ENCODE measurements around the gene LMO7. TPM values are rescaled to one million over a fixed set of nuclear protein-coding genes. Genes with fewer than 3 reads are reported as not detected.

The LMO7 gene
- total and polyA plus RNA-seq, 2 donors from 2014 or later = 44.0 to 138 TPM

- FAIRE-seq (no peak), DNase-seq (no peak)
- intact Hi-C loops (cut with DNase I) = no loop called here
- Histone ChIP-seq H3K4me3 (ENCODE audit: low read length in 3 of 3) (no peak overlapping the region), H3K9me3 (ENCODE audit: control insufficient read depth in 2 of 3, insufficient read depth in 1 of 3, low read length in 3 of 3) (no peaks in the 10 kb centered on the region), H3K27me3 (ENCODE audit: control insufficient read depth, insufficient read depth, low read length) (no peaks in the 10 kb centered on the region), H3K4me1 (ENCODE audit: control insufficient read depth in 2 of 3, insufficient read depth in 2 of 3, low read depth in 1 of 3, low read length in 3 of 3) (peaks cover 0 to 4% (median 3%) of the 10 kb centered on the region in 3 donors), H3K9ac (ENCODE audit: low read length in 3 of 3) (no peak overlapping the region), H3K36me3 (ENCODE audit: control insufficient read depth in 2 of 3, insufficient read depth in 3 of 3, low read length in 3 of 3) (no peaks in the 10 kb centered on the region), H3K27ac (ENCODE audit: low read depth in 2 of 2, low read length in 2 of 2) (no peak overlapping the region)
- no peak for TF ChIP-seq CTCF (IDR thresholded peaks at IDR 0.05; ENCODE audit: borderline replicate concordance, extremely low read depth, insufficient read depth)
Observed at GRCh38 chr13:75782985-75783384, 146.9 kb downstream of the LMO7 start.

GRCh38 chr13:75784003-75784402, 147.9 kb downstream of the LMO7 start:
- Histone ChIP-seq H3K36me3 (ENCODE audit: control insufficient read depth in 2 of 3, insufficient read depth in 3 of 3, low read length in 3 of 3) (no peaks in the 10 kb centered on the region), H3K9ac (ENCODE audit: low read length in 3 of 3) (no peak overlapping the region), H3K4me3 (ENCODE audit: low read length in 3 of 3) (no peak overlapping the region), H3K4me1 (ENCODE audit: control insufficient read depth in 2 of 3, insufficient read depth in 2 of 3, low read depth in 1 of 3, low read length in 3 of 3) (peaks cover 0 to 11% (median 7%) of the 10 kb centered on the region in 3 donors), H3K27ac (ENCODE audit: low read depth in 2 of 2, low read length in 2 of 2) (no peak overlapping the region), H3K9me3 (ENCODE audit: control insufficient read depth in 2 of 3, insufficient read depth in 1 of 3, low read length in 3 of 3) (no peaks in the 10 kb centered on the region), H3K27me3 (ENCODE audit: control insufficient read depth, insufficient read depth, low read length) (no peaks in the 10 kb centered on the region)
- intact Hi-C loops (cut with DNase I) = no loop called here
- no peak for TF ChIP-seq CTCF (IDR thresholded peaks at IDR 0.05; ENCODE audit: borderline replicate concordance, extremely low read depth, insufficient read depth)
- no peak for DNase-seq
- no peak for FAIRE-seq

GRCh38 chr13:75785130-75785529, 149.0 kb downstream of the LMO7 start:
- no peak for FAIRE-seq

More at GRCh38 chr13:75785130-75785529, 149.0 kb downstream of the LMO7 start:
- no peak overlapping the region for H3K9ac ChIP-seq (ENCODE audit: low read length in 3 of 3)
- peaks cover 0 to 20% (median 15%) of the 10 kb centered on the region in 3 donors for H3K4me1 ChIP-seq (ENCODE audit: control insufficient read depth in 2 of 3, insufficient read depth in 2 of 3, low read depth in 1 of 3, low read length in 3 of 3)
- no peak overlapping the region for H3K27ac ChIP-seq (ENCODE audit: low read depth in 2 of 2, low read length in 2 of 2)
- no peak for TF ChIP-seq CTCF (IDR thresholded peaks at IDR 0.05; ENCODE audit: borderline replicate concordance, extremely low read depth, insufficient read depth)
- no peaks in the 10 kb centered on the region for H3K9me3 ChIP-seq (ENCODE audit: control insufficient read depth in 2 of 3, insufficient read depth in 1 of 3, low read length in 3 of 3)
- no peak overlapping the region for H3K4me3 ChIP-seq (ENCODE audit: low read length in 3 of 3)
- no peak for DNase-seq
- intact Hi-C loops (cut with DNase I) = no loop called here
- H3K27me3 ChIP-seq (ENCODE audit: control insufficient read depth, insufficient read depth, low read length) = no peaks in the 10 kb centered on the region
- no peaks in the 10 kb centered on the region for H3K36me3 ChIP-seq (ENCODE audit: control insufficient read depth in 2 of 3, insufficient read depth in 3 of 3, low read length in 3 of 3)
